Glutamatergic neuron (in vitro differentiated cells): ENCODE data around the gene USP7. TPM values are rescaled to one million over a fixed set of nuclear protein-coding genes. Genes with fewer than 3 reads are reported as not detected.
"Not testable (repeated sequence)": the region's sequence is repeated elsewhere in the genome, so short reads cannot be mapped to it uniquely, and the experiment has no call there.

Experiments used
- DNase-seq: peaks from one replicate; pipeline ENCODE4 v3.0.0; 2022
- H3K27ac Mint-ChIP-seq: one replicate; pipeline ENCODE4 v1.8.0; 2020; ENCODE audit warnings: mild to moderate bottlenecking, mixed read lengths, inconsistent platforms; ENCODE audit not compliant: unreplicated experiment
- H3K27me3 Mint-ChIP-seq: one replicate; pipeline ENCODE4 v1.8.0; 2020; ENCODE audit warnings: mild to moderate bottlenecking, moderate library complexity, mixed read lengths, inconsistent platforms; ENCODE audit not compliant: unreplicated experiment
- H3K36me3 Mint-ChIP-seq: one replicate; pipeline ENCODE4 v1.8.0; 2020; ENCODE audit warnings: mild to moderate bottlenecking, mixed read lengths, inconsistent platforms; ENCODE audit not compliant: unreplicated experiment
- H3K4me1 Mint-ChIP-seq: one replicate; pipeline ENCODE4 v1.8.0; 2020; ENCODE audit warnings: mild to moderate bottlenecking, low read depth, mixed read lengths, inconsistent platforms; ENCODE audit not compliant: unreplicated experiment
- H3K4me3 Mint-ChIP-seq: one replicate; pipeline ENCODE4 v1.8.0; 2020; ENCODE audit warnings: mild to moderate bottlenecking, mixed read lengths, inconsistent platforms; ENCODE audit not compliant: unreplicated experiment
- H3K9me3 Mint-ChIP-seq: one replicate; pipeline ENCODE4 v1.8.0; 2020; ENCODE audit warnings: mild to moderate bottlenecking, moderate library complexity, mixed read lengths, inconsistent platforms; ENCODE audit not compliant: unreplicated experiment
- total RNA-seq: library from RNA; stranded (reverse); fragmentation: NEBNext Ultra II Directional; extraction: Animal tissue kit (Norgen Biotek cat#: 25700); gene quantifications from one replicate; pipeline ENCODE4 v1.2.1, GENCODE V29; 2021; ENCODE audit not compliant: unreplicated experiment
- TF ChIP-seq, protein P1 (sequence below): fragments of 200-600 bp; sonication (generic); IDR thresholded peaks from one replicate; pipeline ENCODE4 v1.5.0; 2021; ENCODE audit not compliant: partially characterized antibody, unreplicated experiment

USP7 gene
- total RNA-seq, 1 donor from 2014 or later = 167 TPM

DNA sequence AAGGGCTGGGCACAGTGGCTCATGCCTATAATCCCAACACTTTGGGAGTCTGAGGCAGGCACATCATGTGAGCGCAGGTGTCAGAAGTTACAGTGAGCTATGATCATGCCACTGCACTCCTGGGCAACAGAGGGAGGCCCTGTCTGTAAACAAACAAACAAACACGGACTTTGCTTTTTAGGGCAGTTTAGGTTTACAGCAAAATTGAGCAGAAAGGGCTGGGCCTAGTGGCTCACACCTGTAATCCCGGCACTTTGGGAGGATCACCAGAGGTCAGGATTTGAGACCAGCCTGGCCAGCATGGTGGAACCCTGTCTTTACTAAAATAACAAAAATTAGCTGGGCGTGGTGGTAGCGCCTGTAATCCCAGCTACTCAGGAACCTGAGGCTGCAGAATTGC, 91.6 kb downstream of the USP7 start:
- TF ChIP-seq, protein P1, sequence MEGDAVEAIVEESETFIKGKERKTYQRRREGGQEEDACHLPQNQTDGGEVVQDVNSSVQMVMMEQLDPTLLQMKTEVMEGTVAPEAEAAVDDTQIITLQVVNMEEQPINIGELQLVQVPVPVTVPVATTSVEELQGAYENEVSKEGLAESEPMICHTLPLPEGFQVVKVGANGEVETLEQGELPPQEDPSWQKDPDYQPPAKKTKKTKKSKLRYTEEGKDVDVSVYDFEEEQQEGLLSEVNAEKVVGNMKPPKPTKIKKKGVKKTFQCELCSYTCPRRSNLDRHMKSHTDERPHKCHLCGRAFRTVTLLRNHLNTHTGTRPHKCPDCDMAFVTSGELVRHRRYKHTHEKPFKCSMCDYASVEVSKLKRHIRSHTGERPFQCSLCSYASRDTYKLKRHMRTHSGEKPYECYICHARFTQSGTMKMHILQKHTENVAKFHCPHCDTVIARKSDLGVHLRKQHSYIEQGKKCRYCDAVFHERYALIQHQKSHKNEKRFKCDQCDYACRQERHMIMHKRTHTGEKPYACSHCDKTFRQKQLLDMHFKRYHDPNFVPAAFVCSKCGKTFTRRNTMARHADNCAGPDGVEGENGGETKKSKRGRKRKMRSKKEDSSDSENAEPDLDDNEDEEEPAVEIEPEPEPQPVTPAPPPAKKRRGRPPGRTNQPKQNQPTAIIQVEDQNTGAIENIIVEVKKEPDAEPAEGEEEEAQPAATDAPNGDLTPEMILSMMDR = no peak
- no peak for DNase-seq
- H3K4me3 Mint-ChIP-seq = no peak overlapping the region
- no peaks in the 10 kb centered on the region for H3K36me3 Mint-ChIP-seq
- H3K4me1 Mint-ChIP-seq = peaks cover 3% of the 10 kb centered on the region
- H3K27ac Mint-ChIP-seq = no peak overlapping the region
- H3K27me3 Mint-ChIP-seq = peaks cover 14% of the 10 kb centered on the region
- H3K9me3 Mint-ChIP-seq = peaks cover 10% of the 10 kb centered on the region

DNA sequence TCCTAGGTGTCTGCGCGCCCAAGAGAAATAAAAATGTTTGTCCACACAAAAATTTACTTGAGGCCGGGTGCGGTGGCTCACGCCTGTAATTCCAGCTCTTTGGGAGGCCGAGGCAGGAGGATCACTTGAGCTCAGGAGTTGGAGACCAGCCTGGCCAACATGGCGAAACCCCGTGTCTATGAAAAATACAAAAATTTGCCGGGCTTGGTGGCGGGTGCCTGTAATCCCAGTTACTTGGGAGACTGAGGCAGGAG, 93.8 kb downstream of the USP7 start:
- DNase-seq, H3K36me3 Mint-ChIP-seq, H3K27ac Mint-ChIP-seq, H3K4me3 Mint-ChIP-seq: not testable (repeated sequence)
- Mint-ChIP-seq H3K9me3 (peaks cover 12% of the 10 kb centered on the region), H3K4me1 (peaks cover 13% of the 10 kb centered on the region), H3K27me3 (peaks cover 22% of the 10 kb centered on the region)

DNA sequence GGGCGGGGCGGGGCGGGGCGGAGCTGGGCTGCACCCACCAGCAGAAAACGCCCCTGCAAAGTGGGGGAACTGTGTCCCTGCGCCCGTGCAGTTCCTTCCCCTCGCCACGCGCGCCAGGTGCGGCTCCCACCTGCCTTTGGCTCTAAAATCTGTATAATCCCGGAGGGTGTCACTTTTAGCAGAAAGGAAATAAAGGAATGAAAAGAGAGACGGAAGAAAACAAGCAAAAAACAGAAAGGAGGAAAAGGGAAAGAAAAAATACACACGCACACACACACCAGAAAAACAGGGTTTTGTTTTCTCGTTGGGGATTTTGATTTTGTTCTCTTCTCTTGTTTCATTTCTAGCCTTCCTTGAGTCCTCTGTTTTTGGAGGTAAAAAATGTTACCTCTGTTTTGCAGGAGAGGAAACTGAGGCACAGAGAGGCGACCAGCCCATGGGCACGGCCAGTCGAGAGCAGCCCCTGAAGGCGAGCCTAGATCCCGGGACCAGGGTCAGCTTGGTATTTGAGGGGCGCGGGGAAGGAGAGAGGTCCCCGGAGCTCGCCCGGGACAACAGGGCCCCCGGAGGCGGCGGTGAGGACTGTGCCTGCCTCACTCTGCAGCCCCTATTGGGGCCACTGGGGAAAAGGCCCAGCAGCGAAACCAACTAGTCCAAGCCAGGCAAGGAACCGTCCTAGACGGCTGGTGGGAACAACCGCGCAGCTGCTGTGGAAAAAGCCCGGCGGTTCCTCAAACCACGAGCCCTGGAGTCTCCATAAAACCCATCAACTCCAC, 94.3 kb downstream of the USP7 start:
- Mint-ChIP-seq H3K27ac (peak overlapping the region; percentile 93), H3K27me3 (peaks cover 22% of the 10 kb centered on the region), H3K4me1 (peaks cover 14% of the 10 kb centered on the region), H3K9me3 (peaks cover 12% of the 10 kb centered on the region), H3K4me3 (peak overlapping the region; percentile 94), H3K36me3 (no peaks in the 10 kb centered on the region)
- peak; percentile 40 for DNase-seq
- TF ChIP-seq, protein P1 = no peak

DNA sequence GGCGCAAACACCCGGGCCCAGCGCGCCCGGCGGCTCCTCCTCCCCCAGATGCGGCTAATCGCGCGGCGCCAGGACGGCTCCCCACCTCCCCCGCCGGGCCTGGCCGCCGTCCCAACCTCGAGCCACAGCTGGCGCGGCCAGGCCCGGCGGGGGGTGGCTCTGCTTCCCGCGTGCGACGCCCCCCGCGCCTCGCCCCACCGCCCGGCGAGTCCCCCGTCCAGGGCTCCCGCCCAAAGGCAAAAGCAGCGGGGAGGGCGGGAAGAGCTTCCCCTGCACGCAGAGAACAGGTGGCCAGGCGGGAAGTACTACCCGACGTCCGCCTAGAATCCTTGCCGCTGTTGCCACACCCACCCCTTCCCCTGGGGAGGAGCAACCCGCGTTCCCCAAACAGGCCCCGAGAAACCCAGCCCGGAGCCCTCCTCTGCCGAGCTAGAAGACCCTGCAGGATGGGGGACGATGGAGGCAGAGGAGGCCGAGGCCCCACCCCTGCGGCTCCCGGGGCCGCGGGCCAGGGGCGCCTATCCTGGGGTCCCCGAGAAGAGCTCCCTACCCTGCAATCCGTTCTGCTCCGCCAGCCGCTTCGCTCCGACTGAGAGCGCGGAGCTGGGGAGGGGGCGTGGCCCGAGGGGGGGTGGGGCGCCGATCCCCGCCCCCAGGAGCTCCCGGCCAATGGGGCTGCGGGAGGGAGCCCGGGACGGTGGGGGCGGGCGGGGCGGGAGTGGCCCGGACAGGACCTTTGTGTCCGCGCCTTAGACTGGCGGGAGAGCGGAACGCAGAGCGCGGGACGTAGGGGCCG, 95.1 kb downstream of the USP7 start, which contains the start of gene CARHSP1:
Gene CARHSP1, minus strand, starts transcription at position 591 of the 796 bp plus-strand sequence. CDS start 9,678 bp downstream, outside the sequence.
- peaks cover 12% of the 10 kb centered on the region for H3K9me3 Mint-ChIP-seq

DNA sequence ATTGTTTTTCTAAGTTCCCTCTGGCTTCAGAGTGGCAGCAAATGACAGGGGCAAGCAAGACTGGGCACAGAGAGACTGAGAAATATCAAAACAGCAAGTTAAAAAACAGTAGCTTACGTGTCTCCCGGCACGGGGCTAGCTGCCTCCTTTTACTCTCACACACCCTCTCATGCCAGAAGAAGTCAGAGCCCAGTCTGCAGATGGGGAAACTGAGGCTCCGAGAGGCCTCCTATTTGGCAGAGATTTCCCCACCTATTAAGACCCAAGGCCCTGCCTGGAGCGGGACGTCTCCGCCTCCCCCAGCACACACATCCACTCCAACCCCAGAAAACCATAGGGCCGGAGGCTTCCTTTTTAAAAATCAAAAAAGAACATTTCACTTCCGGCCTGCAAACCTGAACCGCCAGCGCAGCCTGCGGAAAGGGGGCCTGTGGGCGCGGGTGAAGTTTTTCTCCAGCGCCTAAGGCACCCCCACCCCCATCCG, 95.7 kb downstream of the USP7 start:
- Mint-ChIP-seq H3K9me3 (peaks cover 12% of the 10 kb centered on the region), H3K4me3 (peak overlapping the region; percentile 98), H3K27ac (peak overlapping the region; percentile 95), H3K4me1 (peaks cover 20% of the 10 kb centered on the region), H3K27me3 (peaks cover 22% of the 10 kb centered on the region), H3K36me3 (no peaks in the 10 kb centered on the region)
- TF ChIP-seq, protein P1 = no peak
- DNase-seq = no peak

More for the DNA sequence above, 95.1 kb downstream of the USP7 start, which contains the start of gene CARHSP1:
- peak within 1 kb of the TSS; percentile 95 for H3K27ac Mint-ChIP-seq
- peak; percentile 83 for DNase-seq
- H3K4me3 Mint-ChIP-seq = peak within 1 kb of the TSS; percentile 98
- H3K27me3 Mint-ChIP-seq = peaks cover 22% of the 10 kb centered on the region
- no peaks in the 10 kb centered on the region for H3K36me3 Mint-ChIP-seq
- peaks cover 20% of the 10 kb centered on the region for H3K4me1 Mint-ChIP-seq
- TF ChIP-seq, protein P1 = no peak
